Large intestine (tissue), 3 donors: Measurements from ENCODE around the gene FMO2. TPM values are rescaled to one million over a fixed set of nuclear protein-coding genes. Genes with fewer than 3 reads are reported as not detected.

ENCODE experiments used
- DNase-seq, 2 donors: peaks; one replicate each; pipeline versions ENCODE4 v3.0.0 to v3.0.0-alpha.2; 2013
- H3K27ac ChIP-seq: one replicate; pipeline ENCODE4 v1.5.1; 2013; ENCODE audit warnings: low read length
- H3K27me3 ChIP-seq: 2 replicates; pipeline ENCODE4 v1.6.1; 2013; ENCODE audit warnings: low read length; ENCODE audit not compliant: control insufficient read depth, insufficient read depth
- H3K36me3 ChIP-seq: 2 replicates; pipeline ENCODE4 v1.6.1; 2013; ENCODE audit warnings: low read length; ENCODE audit not compliant: control insufficient read depth, insufficient read depth
- H3K4me1 ChIP-seq: one replicate; pipeline ENCODE4 v1.6.1; 2013; ENCODE audit warnings: low read length; ENCODE audit not compliant: control insufficient read depth, insufficient read depth
- H3K4me3 ChIP-seq: one replicate; pipeline ENCODE4 v1.5.1; 2013; ENCODE audit warnings: low read length
- H3K9me3 ChIP-seq: one replicate; pipeline ENCODE4 v1.6.1; 2013; ENCODE audit warnings: mild to moderate bottlenecking, low read depth, low read length, moderate library complexity; ENCODE audit not compliant: control insufficient read depth
- WGBS: methylation state at CpG from one replicate; pipeline ENCODE4 v1.1.5; 2013; ENCODE audit warnings: low lambda C conversion rate; ENCODE audit not compliant: insufficient coverage; 5-methylcytosine and 5-hydroxymethylcytosine counted together
- polyA plus RNA-seq: library from polyadenylated mRNA; unstranded; fragments of 120-200 nt; gene quantifications from one replicate; pipeline ENCODE4 v1.2.1, GENCODE V29; 2013

Gene FMO2
- polyA plus RNA-seq, 1 donor: 0.28 TPM

DNA sequence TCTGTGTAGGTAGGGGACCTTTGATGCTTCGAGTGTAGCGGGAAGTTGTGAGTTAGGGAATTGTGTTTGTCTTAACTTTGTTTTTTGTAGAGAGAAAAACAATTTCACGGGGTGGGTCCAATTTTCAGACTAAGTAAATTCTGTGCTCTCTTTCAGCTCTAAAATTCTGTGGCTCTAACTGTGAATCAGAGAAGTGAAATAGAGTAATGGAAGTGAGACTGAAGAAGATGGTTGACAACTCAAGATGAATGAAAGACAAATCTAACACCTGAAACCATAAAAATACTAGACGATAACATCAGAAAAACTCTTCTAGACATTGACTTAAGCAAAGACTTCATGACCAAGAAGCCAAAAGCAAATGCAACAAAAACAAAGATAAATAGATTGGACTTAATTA is 58.8 kb downstream of the FMO2 start:
- peaks cover 10% of the 10 kb centered on the region for H3K4me1 ChIP-seq
- H3K27me3 ChIP-seq: no peaks in the 10 kb centered on the region
- 100% methylated on average over 1 of the region's 4 CpGs for WGBS
- no peaks in the 10 kb centered on the region for H3K9me3 ChIP-seq
- DNase-seq: no peak
- no peak overlapping the region for H3K27ac ChIP-seq
- H3K4me3 ChIP-seq: no peak overlapping the region
- no peaks in the 10 kb centered on the region for H3K36me3 ChIP-seq

DNA sequence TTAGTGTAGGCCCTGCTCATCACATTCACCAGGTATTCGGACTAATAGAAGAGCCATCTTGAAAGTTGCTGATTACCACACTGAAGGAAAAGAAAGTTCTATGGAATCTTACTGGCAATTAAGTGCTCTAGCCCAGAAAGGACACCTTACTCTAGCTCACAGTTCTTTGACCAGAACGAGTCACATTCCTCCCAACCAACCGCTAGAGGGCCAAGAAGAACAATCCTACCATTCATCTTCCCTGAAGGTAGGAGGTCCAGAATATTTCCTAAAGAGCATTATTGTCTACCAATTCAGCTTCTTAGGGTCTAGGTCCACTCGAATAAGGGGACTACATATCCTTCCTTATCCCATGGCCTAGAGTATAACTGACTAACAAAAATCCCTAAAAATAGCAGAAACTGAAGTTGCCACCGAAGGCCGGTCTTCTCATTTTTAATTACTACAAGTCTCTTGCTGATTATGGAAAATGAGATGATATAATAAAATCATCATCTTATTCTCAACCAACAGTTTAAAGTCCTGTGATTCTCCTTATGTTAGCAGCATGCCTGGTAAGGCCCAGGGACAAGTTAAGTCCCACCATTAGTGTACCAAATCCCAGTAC is 60.5 kb downstream of the FMO2 start:
- H3K4me1 ChIP-seq: peaks cover 10% of the 10 kb centered on the region
- no peaks in the 10 kb centered on the region for H3K27me3 ChIP-seq
- H3K9me3 ChIP-seq: no peaks in the 10 kb centered on the region
- peak in 1 of 2 donors; percentile 68 for DNase-seq
- WGBS: 0% methylated on average over 1 of the region's 6 CpGs
- H3K4me3 ChIP-seq: no peak overlapping the region
- no peak overlapping the region for H3K27ac ChIP-seq
- H3K36me3 ChIP-seq: no peaks in the 10 kb centered on the region

DNA sequence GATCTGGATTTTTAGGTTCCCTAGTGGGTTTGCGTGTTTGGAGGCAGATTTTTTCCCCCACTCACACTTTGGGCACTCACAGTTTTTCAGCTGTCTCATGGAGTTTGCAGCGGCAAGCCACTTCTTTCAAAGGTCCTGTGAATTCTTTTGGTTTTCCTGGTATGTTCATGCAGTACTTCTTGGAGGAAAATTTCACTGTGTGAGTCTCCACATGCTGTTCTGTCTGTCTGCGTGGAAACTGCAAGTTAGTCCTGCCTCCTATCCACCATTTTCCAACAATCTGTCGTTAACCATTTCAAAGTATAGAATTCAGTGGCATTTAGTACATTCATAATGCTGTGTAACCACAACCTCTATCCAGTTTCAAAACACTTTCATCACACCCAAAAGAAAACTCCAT is 62.4 kb downstream of the FMO2 start:
- DNase-seq: no peak
- no peaks in the 10 kb centered on the region for H3K36me3 ChIP-seq
- no peaks in the 10 kb centered on the region for H3K9me3 ChIP-seq
- no peak overlapping the region for H3K4me3 ChIP-seq
- WGBS: no CpG with 5 or more reads among the region's 4 CpGs
- H3K4me1 ChIP-seq: peaks cover 17% of the 10 kb centered on the region
- H3K27me3 ChIP-seq: no peaks in the 10 kb centered on the region
- peak overlapping the region; percentile 93 for H3K27ac ChIP-seq

DNA sequence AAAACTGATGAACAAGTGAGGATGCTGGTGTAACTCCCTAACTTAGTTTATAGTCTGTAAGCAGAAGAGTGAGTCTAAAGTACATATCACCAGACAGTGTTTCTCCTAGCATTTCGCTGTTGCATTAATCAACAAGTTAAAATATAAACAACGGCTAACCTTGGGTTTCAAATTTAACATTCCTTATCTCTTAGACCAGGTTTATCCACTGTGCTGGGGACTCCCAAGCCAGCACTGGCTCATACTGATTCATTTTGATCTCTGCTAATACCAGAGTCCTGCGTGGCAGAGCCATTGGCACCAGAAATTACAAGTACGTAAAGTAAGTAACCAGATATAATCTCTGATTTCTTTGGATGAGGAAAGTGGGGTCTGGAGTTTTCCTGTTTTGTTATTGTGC is 63.2 kb downstream of the FMO2 start, which contains the start of gene FMO1:
FMO1 (plus strand) TSS at position 193 of the 400 bp plus-strand sequence. CDS start 9,594 bp downstream, outside the sequence.
- 20% methylated on average over 1 of the region's 4 CpGs for WGBS
- H3K4me3 ChIP-seq: peak within 1 kb of the TSS; percentile 65
- H3K36me3 ChIP-seq: no peaks in the 10 kb centered on the region
- H3K4me1 ChIP-seq: peaks cover 23% of the 10 kb centered on the region
- peak within 1 kb of the TSS; percentile 93 for H3K27ac ChIP-seq
- H3K9me3 ChIP-seq: no peaks in the 10 kb centered on the region
- DNase-seq: peak in 1 of 2 donors; percentile 67
- no peaks in the 10 kb centered on the region for H3K27me3 ChIP-seq

DNA sequence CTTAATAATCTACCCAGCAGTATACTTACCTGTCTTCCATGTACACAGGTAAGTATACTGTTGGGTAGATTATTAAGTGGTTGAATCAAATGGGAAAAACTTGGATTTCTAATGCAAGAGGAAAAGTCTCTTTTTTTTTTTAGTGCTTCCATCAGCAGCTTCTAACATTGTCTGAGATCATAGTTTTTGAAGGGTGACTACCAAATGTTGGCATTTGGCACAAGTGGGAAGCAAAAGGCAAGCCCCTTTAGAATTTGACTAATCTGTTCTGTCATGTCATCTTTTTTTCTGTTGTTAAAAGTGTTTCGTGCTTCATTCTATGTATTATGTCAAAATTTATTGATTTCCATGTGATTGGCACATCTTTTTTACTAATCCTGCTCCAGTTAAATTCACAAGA is 63.7 kb downstream of the FMO2 start:
- Histone ChIP-seq H3K4me3 (peak overlapping the region; percentile 65), H3K9me3 (no peaks in the 10 kb centered on the region), H3K36me3 (no peaks in the 10 kb centered on the region), H3K27ac (peak overlapping the region; percentile 93), H3K4me1 (peaks cover 27% of the 10 kb centered on the region), H3K27me3 (no peaks in the 10 kb centered on the region)
- WGBS: 50% methylated on average over 1 of the region's 1 CpG
- DNase-seq: no peak

DNA sequence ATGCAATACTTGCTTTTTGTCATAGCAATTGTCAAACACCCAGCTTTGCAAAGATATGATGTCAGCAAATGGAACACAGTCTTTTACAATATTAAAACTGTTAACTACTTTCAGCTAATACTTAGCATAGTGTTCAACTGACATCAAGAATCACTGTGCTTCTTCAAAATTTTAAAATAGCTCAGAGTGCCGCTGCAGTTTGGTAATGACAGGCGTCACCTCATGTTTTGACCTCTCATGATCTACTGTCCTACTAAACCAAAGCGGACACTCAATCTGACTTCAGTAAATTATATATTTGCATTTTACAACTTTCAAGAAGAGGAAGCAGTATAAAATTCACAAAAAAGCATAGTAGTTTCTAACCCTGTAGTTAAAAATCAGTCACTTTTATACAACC is 65.2 kb downstream of the FMO2 start:
- WGBS: no CpG with 5 or more reads among the region's 3 CpGs
- peak in 1 of 2 donors; percentile 22 for DNase-seq
- Histone ChIP-seq H3K9me3 (no peaks in the 10 kb centered on the region), H3K27me3 (no peaks in the 10 kb centered on the region), H3K27ac (peak overlapping the region; percentile 93), H3K36me3 (no peaks in the 10 kb centered on the region), H3K4me3 (peak overlapping the region; percentile 65), H3K4me1 (peaks cover 40% of the 10 kb centered on the region)

DNA sequence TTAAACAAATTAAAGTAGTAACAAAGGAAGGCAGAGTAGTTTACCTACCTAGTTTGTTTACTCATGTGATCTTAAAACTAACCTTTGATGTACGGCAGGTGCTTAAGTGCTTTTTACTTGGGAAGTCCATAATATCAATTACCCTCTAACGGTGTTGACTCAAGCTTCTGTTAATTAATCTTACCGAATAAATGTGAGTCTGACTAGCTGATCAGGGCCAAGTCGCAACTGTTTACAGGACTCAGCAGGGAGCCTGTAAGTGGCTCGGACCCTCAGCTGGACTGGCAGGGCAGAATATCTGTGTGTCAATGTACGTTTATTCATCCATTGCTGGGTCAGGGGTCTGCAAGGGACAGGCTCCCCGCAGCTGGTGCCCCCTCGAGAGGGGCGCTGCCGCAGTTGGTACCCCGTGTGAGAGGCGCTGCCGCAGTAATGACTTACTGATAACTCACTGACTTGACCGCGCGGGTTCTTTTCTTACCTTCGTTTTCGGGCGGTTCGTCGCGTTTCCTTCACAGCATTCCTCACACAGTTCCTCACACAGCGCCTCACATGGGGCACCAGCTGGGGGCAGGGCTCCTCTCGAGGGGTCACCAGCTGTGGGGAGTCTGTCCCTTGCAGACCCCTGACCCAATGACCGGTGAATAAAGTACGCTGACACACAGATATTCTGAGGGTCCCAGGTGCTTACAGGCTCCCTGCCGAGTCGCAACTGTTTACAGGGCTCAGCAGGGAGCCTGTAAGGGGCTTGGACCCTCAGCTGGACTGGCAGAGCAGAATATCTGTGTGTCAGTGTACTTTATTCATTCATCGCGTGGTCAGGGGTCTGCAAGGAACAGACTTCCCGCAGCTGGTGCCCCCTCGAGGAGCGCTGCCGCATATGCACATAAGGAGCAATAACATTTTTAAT is 66.2 kb downstream of the FMO2 start:
- WGBS: 17% methylated on average over 1 of the region's 34 CpGs
- DNase-seq: peak in 1 of 2 donors; percentile 73
- Histone ChIP-seq H3K27ac (peak overlapping the region; percentile 93), H3K27me3 (no peaks in the 10 kb centered on the region), H3K9me3 (no peaks in the 10 kb centered on the region), H3K36me3 (no peaks in the 10 kb centered on the region), H3K4me3 (peak overlapping the region; percentile 65), H3K4me1 (peaks cover 48% of the 10 kb centered on the region)

DNA sequence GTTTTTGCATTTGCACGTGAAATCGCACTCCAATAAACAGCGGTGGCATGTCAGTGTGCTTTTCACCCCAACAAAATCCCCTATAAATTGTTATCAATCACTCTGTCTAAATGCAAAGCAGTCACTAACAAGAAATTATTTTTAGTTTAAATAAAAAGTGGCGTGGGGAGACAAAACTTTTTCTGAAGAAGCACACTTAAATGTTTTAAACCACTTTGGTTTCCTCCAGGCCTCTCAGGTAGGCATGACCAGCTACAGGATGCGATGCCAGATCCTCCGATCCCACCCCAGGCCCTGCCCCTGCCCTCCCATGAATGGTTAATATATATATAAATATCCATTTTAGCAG is 66.8 kb downstream of the FMO2 start:
- no CpG with 5 or more reads among the region's 6 CpGs for WGBS
- Histone ChIP-seq H3K27me3 (no peaks in the 10 kb centered on the region), H3K36me3 (no peaks in the 10 kb centered on the region), H3K27ac (peak overlapping the region; percentile 93), H3K4me1 (peaks cover 55% of the 10 kb centered on the region), H3K4me3 (peak overlapping the region; percentile 65), H3K9me3 (no peaks in the 10 kb centered on the region)
- no peak for DNase-seq

DNA sequence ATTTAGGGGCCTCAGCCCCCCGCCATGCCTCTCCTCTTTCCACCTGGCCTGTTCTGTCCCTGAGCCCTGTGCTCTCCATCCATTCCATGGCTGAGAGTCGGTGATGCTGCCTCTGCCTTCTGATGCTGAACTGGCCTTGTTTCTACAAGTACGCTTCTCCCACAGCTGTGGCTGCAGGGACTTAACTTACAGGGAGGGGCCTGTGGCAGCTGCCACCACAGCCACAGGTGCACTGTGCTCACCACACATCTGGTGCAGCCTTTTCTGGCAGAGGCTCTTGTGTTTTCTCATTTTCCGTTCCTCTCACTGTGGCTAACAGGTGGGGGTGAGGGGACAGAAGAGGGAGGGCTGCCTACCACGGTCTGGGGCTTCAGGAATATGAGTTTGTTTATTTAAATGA is 67.4 kb downstream of the FMO2 start:
- Histone ChIP-seq H3K27me3 (no peaks in the 10 kb centered on the region), H3K4me1 (peaks cover 56% of the 10 kb centered on the region), H3K36me3 (no peaks in the 10 kb centered on the region), H3K27ac (peak overlapping the region; percentile 93), H3K9me3 (no peaks in the 10 kb centered on the region), H3K4me3 (no peak overlapping the region)
- DNase-seq: peak in 1 of 2 donors; percentile 37
- WGBS: no CpG with 5 or more reads among the region's 5 CpGs

DNA sequence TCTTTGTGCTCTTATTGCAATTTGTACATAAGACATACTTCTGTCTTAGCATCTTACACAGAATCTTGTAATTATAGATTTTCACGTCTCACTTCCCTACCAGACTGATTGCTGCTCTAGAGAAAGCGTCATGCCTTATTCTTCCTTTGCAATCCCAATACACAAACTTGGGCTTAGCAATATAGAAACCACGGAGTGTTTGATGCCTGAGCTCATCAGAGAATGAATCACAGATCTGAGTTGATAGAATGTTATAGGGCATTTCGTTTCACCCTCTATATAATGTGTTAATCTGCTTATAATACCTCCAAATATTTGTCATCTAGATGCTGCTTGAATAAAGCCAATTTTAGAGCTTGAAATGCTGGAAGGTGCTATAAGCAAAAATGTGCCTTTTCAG is 69.8 kb downstream of the FMO2 start:
- peak in 1 of 2 donors; percentile 52 for DNase-seq
- peak overlapping the region; percentile 93 for H3K27ac ChIP-seq
- H3K9me3 ChIP-seq: no peaks in the 10 kb centered on the region
- peaks cover 10% of the 10 kb centered on the region for H3K36me3 ChIP-seq
- H3K27me3 ChIP-seq: no peaks in the 10 kb centered on the region
- peaks cover 64% of the 10 kb centered on the region for H3K4me1 ChIP-seq
- 32% methylated on average over 3 of the region's 4 CpGs for WGBS
- no peak overlapping the region for H3K4me3 ChIP-seq
